ENCODE data around the gene LIMS2.

DNA sequence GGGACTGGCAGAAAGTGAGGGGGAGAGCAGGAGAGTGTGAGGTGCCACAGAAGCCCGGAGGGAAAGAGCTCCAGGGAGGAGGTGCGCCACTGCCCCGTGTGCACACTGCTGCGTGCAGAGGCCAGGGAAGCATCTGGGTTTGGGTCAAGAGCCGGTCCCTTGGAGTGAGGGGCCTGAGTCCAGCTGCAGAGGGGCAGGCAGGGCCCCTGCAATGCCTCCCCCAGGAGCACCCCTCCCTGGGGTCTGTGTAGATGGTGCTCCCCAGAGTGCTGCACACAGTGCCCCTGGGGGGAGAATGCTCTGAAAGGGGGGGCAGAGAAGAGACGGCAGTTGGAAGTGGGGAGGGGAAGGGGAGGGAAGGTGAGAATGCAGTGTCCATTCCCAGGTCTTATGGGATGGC, 3.7 kb upstream of the LIMS2 start:
- TF ChIP-seq, protein P1, sequence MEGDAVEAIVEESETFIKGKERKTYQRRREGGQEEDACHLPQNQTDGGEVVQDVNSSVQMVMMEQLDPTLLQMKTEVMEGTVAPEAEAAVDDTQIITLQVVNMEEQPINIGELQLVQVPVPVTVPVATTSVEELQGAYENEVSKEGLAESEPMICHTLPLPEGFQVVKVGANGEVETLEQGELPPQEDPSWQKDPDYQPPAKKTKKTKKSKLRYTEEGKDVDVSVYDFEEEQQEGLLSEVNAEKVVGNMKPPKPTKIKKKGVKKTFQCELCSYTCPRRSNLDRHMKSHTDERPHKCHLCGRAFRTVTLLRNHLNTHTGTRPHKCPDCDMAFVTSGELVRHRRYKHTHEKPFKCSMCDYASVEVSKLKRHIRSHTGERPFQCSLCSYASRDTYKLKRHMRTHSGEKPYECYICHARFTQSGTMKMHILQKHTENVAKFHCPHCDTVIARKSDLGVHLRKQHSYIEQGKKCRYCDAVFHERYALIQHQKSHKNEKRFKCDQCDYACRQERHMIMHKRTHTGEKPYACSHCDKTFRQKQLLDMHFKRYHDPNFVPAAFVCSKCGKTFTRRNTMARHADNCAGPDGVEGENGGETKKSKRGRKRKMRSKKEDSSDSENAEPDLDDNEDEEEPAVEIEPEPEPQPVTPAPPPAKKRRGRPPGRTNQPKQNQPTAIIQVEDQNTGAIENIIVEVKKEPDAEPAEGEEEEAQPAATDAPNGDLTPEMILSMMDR (IDR thresholded peaks at IDR 0.05), result no peak
- TF ChIP-seq POLR2A (IDR thresholded peaks at IDR 0.05), result no peak
- TF ChIP-seq POLR2AphosphoS5 (IDR thresholded peaks at IDR 0.05), result no peak

Data from transverse colon (tissue), 4 donors.